ENCODE data around the gene DTYMK.

DTYMK gene

GRCh38 chr2:241645915-241646645 lies 40.5 kb downstream of the DTYMK start:
- no peak for ATAC-seq

DNA sequence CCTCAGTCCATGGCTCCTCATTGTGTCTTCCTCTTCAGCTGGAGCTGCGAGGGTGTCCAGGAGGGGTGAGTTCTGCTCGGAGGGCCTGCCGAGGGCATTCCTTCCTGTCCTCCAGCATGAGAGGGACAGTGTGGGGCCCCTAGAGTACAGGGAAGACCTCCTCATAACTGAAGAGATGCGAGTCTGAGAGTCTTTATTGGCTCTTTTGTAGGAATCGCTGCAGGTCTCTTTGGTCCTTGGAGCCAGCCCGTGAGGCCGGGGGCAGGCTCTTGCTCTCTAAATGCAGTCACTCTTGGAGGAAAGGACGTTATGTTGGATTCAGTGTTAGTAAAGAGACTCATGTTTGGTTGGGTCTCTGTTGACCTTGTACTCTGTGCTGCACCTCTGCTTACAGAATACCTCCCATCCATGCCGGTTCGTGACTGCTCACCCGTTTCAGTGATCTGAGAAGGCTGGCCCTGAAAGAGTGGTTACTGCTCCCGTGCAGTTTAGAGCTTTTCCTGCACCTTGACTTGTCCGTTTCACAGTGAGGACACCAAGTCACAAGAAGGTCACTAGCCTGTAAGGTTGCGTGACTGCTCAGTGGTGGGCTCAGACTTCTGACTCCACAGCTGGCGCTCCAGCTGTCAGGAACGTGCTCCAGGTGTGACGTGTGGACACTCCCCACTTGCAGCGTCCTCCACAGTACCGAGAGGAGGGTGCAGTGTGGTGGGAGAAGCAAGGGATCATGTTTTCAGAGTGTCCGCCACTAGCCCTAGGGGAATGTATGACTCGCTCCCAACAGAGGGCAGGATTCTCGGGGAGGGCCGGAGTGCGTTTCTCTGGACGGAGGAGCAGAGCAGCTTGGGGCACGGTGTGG lies 41.3 kb downstream of the DTYMK start:
- ATAC-seq: no peak

DNA sequence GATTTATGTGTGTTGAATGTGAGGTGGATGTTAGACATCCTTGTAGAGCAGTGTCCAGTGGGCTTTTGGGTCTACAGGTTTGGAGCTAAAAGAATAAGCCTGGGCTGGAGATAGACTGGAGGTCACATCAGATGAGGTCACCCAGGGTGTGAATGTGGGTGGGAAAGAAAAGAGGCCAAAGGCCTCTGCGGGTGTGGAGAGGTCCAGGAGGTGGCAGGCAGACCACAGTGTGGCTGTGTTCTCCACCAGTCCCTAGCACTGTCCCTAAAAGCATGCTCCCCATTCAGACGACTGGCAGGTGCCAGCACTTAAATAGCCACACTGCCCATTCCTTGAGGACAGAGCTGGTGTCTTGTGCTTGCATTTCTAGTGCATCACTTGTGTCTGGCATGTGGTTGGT lies 45.0 kb downstream of the DTYMK start:
- no peak for ATAC-seq

DNA sequence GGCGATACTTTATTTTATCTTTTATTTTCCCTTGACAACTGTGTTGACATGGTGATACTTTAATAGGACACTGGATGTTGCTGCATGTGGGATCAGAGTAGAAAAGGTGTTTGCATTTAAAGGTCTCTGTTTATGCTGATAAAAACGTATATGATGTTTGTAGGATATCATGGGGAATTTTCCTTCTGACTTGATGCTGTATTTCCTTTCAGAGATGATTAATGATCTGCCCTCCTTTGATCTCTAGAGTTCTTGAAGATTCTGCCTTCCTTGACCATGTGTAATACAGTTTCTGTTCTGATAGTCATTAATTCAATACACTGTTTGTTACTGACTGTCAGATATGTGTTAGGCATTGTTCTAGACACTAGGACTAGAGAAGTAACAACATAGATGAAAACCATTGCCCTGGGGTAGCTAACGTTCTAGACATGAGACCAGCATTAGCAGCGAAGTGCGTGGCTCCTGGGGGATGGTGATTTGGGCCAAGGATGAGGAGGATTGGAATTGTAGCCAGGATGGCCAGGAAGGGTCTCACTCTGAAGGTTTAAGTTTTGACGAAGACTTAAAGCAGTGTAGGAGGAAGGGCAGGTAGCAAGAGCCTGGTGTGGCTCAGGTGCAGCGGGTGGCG lies 46.3 kb downstream of the DTYMK start:
- peak; percentile 36 to 40 for ATAC-seq

DNA sequence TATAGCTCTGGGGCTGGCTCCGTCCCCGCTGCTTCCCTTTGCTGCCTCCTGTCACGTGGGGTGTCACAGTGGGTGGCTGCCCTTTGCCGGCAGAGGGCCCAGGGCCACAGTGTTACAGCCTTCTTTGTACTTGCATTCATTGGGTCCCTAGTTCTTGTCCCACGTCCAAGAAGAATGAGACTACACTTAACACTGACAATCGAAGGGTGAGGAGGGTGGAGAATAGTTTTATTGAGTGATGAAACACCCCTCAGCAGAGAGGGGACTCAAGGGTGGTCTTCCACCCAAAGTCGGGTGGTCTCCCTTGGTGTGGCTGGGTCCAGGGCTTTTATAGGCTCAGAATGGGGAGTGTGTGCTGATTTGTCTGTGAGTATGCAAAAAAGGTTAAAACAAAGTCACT lies 47.2 kb downstream of the DTYMK start:
- no peak for ATAC-seq

DNA sequence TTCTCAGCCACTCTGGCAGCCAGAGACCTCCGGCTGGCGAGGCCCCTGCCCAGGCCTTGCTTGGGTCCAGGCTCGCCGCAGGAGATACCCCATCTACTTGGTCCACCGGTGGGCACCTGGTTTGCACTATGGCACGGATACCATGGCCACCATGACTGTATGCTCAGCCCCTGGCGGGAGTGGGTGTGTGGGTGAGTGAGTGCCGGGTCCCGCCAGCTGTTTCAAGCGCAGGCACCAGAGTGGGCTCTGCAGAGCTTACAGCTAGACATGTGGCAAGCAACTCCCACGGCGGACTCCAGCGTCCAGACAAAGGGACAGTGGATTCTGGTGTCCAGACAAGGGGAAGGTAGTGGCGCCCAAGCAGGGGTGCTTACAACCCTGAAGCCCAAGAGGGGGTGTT lies 47.7 kb downstream of the DTYMK start:
- no peak for ATAC-seq

DNA sequence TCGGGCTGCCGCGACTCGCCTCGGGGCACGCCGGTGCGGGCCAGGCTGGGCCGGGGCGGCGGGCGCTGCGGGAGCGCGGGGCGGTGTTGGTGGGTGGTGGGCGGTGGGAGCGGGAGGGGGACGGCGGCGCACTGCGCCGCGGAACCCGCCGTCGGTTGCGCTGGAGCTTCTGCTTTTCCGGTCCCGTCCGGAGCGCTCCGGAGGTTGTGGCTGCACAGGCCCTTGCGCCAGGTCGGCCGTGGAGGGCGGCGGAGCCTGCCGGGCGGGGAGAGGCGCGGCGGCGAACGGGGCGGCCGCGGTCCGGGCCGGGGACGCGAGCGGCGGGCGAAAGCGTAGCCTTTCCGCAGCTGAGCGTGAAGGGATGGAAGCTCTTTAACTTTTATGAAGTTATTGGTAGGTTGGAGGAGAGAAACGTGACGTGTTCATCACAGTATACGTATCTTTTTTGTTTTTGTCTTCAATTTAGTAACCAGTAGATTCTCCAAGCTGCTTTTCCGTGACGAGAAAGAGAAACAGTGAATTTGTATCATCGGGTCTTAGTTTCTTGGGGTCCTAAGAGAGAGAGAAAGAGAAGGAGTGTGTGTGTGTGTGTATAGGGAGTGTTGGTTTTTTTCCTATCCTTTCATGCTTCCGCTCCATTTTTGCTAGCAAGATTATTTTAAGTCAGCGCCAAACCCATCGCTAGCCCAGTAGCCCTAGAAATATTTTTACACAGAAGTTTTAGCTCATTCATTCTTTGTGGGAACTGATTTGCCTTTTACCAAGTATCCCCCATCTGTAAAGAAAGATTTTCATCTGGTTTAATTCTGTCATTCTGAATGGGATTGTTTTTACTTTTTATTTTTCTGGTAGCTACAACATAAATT lies 48.6 kb downstream of the DTYMK start:
- peak; percentile 24 to 32 for ATAC-seq

DNA sequence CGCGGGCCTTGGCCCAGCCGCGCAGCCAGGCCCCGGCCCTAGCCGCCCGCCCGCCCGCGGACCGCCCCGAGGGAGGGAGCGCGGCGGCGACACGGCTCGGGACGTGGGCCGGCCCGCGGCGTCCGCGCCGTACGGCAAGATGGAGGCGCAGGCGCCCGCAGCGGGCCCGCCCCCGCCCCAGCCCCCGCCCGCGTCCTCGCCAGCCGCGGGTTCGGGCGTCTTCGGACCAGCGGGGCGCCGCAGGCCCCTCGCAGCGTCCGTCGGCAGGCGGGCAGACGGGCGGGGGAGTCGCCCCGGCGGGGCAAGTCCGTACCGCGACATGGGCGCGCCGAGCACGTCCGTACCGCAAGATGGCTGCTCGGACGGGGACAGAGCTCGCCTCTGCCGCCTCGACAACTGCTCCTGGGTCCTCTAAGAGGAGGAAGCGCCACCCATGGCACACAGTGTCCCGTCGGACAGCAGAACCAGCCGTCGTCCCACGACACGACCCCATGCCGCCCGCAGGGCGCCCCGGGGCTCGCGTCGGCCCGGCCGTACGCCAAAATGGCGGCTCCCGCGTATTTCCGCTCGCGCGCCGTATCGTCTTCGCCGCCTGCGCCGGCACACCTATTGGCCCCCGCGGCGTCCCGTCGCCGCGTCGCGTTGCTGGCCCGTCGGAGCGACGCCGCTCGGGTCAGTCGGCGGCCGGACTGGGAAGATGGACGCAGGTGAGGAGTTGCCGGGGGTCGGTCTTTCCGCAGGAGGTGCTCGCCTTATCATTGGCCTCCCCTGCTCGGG lies 49.4 kb downstream of the DTYMK start, which contains the start of the genes ATG4B and THAP4:
Gene ATG4B (plus strand): TSS at position 676 of the 777 bp plus-strand sequence. CDS start 22 bp downstream, at position 698.
Gene THAP4 (minus strand): TSS at position 141 of the 777 bp plus-strand sequence. CDS start 141 bp downstream, outside the sequence.
- ATAC-seq: peak; percentile 64 to 69

- ATAC-seq: peak; percentile 23 to 28
These were observed 50.2 kb downstream of the DTYMK start for GRCh38 chr2:241636182-241637017.

- ATAC-seq: no peak
These were observed 50.9 kb downstream of the DTYMK start for GRCh38 chr2:241635756-241636155.

DNA sequence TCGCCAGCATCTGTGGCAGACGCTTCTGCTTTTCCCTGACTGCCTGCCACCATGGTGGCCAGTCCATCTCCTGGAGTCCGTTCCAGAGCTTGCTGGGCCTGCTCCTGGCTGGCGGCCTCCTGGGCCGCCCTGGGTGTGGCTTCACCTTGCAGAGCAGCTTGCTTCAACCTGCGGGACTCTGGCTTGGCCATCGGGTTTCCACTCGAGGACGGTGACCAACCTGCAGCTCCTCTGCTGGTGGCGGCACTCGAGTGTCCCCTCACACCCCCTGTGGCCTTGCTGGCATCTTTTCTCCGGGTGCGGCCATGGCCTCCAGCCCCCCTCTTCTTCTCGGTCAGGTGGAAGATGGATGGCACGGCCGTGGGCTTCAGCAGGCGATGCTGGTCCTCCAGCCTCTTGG lies 53.1 kb downstream of the DTYMK start:
- no peak for ATAC-seq

GRCh38 chr2:241632478-241633325 lies 53.9 kb downstream of the DTYMK start:
- no peak for ATAC-seq

DNA sequence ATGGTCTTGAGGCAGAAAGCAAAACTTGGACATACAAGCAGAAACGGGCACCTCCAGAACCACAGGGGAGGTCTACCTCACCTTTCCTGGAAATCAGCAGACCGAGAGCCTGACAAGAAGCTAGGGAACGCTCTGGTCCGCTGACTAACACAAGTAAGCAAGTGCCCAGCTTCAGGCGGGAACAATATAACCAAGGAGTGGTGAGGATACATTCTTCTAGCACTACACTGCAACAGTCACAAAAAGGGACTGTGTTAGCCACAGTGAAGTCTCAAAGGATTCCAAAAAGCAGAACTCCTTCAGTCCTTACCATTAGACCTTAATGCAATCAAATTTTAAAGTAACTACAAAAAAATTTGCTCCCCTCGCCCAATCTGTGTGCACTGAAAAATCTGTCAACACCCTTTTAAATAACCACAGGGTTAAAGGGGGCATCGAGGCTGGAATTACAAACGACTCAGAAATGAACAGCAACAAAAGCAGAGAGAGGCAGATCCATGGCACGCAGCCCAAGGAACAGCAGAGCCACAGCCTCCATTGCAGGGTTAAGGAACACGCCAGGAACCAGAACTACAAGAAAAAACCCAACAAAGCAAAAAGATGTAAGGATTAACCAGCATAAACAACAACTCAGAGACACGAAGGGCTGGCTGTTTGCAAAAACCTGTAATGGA lies 56.7 kb downstream of the DTYMK start:
- no peak for ATAC-seq

DNA sequence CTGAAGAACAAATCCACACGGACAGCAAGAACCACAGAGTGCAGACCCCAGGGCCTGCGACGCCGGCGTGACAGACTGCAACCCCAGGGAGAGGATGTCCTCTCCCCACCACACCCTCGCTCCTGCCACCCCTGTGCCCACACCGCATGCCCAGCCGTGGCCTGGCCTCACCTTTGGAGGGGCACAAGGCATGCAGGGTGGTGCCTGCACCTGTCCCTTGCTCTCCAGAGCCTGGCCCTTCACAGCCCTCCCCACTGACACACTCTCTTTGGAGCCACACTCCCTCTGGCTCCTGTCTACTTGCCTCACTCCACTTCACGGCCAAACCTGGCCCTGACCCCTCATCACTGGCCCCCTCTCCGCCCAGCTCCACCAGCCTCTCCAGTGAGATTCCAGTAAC lies 58.9 kb downstream of the DTYMK start:
- ATAC-seq: no peak
